HG03060 (cell line): ENCODE results near the gene PPIL6.
A peak's percentile ranks its signal among the peaks of the same experiment; 100 is the strongest.

ENCODE experiments used
- ATAC-seq: cut with Tn5 transposase; IDR thresholded peaks from one replicate; pipeline ENCODE4 v1.9.1; 2021; ENCODE audit warnings: low read depth, moderate number of reproducible peaks; ENCODE audit not compliant: unreplicated experiment

The PPIL6 gene

GRCh38 chr6:109406196-109406595 lies 34.2 kb downstream of the PPIL6 start:
- no peak for ATAC-seq

- ATAC-seq, result no peak
Measured at GRCh38 chr6:109397020-109397419, 43.4 kb downstream of the PPIL6 start.

- no peak for ATAC-seq
Measured at GRCh38 chr6:109396046-109396718, 44.2 kb downstream of the PPIL6 start.

GRCh38 chr6:109393886-109394281 lies 46.5 kb downstream of the PPIL6 start:
- ATAC-seq, result no peak

- ATAC-seq, result no peak
Measured at GRCh38 chr6:109393157-109393885, 47.1 kb downstream of the PPIL6 start.

- ATAC-seq, result no peak
Measured at GRCh38 chr6:109389650-109390274, 50.7 kb downstream of the PPIL6 start.

- ATAC-seq, result no peak
Measured at GRCh38 chr6:109388265-109388664, 52.2 kb downstream of the PPIL6 start.

GRCh38 chr6:109383438-109383940 lies 56.9 kb downstream of the PPIL6 start:
- ATAC-seq, result no peak

GRCh38 chr6:109382576-109383437 lies 57.6 kb downstream of the PPIL6 start:
- ATAC-seq, result peak; percentile 38

GRCh38 chr6:109381747-109382575 lies 58.5 kb downstream of the PPIL6 start, which contains the start of gene CD164:
Gene CD164, minus strand, starts transcription at chr6:109382467. Its CDS starts 89 bp downstream, at chr6:109382378.
- ATAC-seq, result peak; percentile 28

- ATAC-seq, result no peak
Measured at GRCh38 chr6:109381061-109381746, 59.2 kb downstream of the PPIL6 start.

- no peak for ATAC-seq
Measured at GRCh38 chr6:109379711-109380110, 60.7 kb downstream of the PPIL6 start.

GRCh38 chr6:109377717-109378116 lies 62.7 kb downstream of the PPIL6 start:
- ATAC-seq, result no peak

GRCh38 chr6:109374326-109374892 lies 66.0 kb downstream of the PPIL6 start:
- no peak for ATAC-seq

- ATAC-seq, result peak; percentile 87
Measured at GRCh38 chr6:109373762-109374161, 66.7 kb downstream of the PPIL6 start.

- no peak for ATAC-seq
Measured at GRCh38 chr6:109373331-109373730, 67.1 kb downstream of the PPIL6 start.

GRCh38 chr6:109372130-109372529 lies 68.3 kb downstream of the PPIL6 start:
- ATAC-seq, result no peak

GRCh38 chr6:109370792-109371191 lies 69.6 kb downstream of the PPIL6 start:
- no peak for ATAC-seq

GRCh38 chr6:109370336-109370735 lies 70.1 kb downstream of the PPIL6 start:
- no peak for ATAC-seq
